HG03432 (cell line): ENCODE measurements around the gene GIPC1.

Experiments used
- ATAC-seq: cut with Tn5 transposase; IDR thresholded peaks from one replicate; pipeline ENCODE4 v1.9.1; 2021; ENCODE audit warnings: mild to moderate bottlenecking, moderate library complexity; ENCODE audit not compliant: unreplicated experiment

The GIPC1 gene

DNA sequence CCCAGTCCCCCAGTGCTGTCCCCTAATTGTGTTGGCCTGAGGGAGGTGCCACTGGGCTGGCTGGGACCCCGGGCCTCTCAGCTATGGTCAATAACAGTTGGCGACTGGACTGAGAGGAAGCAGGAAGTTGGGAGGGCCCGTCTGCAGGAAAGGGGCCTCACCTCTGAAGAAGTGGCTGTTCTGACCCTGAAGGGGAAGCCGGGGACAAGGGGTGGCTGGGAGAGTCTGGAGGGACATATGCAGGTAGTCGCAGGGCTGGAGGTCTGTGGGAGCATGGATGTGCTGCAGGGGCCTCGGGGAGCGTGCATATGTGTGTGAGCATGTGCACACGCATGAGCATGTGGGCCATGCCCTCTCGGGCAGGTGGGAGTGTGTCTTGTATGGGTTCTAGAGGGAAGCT lies 56.9 kb downstream of the GIPC1 start:
- no peak for ATAC-seq

DNA sequence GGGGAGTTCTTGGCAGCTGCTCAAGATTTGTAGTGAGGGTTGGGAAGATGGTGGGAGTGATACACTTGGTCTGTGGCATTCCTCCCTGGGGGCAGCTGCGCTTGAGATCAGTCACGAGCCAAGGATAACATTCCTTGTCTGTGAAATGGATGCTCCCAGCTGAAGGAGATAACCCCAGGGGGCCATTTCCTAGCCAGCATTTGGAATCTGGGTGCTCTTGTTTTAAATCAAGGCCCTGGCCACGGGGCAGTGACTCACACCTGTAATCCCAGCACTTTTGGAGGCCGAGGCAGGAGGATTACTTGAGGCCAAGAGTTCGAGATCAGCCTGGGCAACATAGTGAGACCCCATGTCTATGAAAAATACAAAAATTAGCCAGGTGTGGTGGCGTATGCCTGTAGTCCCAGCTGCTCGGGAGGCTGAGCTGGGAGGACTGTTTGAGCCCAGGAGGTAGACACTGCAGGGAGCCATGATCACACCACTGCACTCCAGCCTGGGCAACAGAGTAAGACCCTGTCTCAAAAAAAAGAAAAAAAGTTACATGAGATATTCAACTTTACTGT lies 58.3 kb downstream of the GIPC1 start:
- ATAC-seq, result no peak

DNA sequence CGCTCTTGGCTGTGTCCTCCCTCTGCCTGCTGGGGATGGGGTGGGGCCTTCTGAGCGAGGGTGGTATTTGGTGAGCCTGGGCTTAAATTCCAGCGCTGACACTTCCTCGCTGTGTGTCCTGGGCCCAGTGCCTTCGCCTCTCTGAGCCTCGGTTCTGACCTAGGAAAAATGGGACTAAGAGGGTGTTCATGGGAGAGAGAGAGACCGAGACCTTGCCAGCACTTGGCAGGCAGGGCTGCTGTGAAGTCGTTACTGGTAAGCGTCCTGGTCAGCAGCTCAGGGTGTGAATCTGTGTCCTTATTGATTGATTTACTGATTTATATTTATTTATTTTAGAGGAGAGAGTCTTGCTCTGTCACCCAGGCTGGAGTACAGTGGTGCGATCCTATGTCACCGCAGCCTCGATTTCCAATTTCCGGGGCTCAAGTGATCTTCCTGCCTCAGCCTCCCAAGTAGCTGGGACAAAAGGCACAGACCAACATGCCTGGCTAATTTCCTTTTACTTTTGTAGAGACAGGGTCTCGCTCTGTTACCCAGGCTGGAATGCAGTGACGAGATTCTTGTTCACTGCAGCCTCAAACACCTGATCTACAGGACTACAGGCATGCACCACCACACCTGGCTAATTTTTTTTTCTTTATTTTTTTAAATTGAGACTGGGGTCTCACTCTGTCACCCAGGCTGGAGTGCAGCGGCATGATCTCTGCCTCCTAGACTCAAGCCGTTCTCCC lies 60.4 kb downstream of the GIPC1 start:
- ATAC-seq, result no peak

DNA sequence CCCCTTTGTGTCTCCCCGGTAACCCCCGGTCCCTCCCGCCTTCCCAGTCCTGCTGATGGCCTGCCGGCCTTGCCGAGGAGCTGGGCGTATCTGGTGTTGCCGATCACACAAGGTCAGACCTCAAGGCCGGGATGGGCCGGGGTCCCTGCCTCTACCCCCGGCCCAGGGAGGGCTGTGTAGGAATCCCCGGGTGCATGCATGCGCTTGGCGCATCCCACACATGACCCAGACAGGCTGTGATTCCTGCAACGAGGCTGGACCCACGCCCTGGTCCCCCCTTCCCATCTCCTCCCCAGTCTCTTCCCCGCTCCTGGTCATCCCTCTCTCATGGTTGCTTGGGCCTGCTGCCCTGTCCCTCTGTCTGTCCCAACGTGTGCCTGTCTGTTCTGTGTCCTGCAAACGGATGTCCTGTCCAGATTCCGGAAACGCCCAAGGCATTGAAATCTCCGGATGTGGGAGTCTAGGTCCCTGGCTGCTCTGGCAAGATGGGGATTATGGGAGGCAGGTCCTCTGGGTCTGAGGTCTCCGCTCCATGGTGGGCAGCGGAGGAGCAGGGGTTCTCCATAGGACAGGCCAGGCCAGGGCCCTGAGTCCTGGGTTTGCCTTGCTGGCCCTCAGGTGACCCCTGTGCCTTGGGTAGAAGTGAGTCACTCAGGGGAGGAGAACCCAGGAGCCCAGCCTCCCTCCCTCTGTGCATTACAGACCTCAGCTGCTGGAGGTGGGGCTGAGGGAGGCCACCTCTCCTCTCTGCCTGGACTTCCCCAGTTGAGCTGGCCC lies 61.2 kb downstream of the GIPC1 start:
- no peak for ATAC-seq

DNA sequence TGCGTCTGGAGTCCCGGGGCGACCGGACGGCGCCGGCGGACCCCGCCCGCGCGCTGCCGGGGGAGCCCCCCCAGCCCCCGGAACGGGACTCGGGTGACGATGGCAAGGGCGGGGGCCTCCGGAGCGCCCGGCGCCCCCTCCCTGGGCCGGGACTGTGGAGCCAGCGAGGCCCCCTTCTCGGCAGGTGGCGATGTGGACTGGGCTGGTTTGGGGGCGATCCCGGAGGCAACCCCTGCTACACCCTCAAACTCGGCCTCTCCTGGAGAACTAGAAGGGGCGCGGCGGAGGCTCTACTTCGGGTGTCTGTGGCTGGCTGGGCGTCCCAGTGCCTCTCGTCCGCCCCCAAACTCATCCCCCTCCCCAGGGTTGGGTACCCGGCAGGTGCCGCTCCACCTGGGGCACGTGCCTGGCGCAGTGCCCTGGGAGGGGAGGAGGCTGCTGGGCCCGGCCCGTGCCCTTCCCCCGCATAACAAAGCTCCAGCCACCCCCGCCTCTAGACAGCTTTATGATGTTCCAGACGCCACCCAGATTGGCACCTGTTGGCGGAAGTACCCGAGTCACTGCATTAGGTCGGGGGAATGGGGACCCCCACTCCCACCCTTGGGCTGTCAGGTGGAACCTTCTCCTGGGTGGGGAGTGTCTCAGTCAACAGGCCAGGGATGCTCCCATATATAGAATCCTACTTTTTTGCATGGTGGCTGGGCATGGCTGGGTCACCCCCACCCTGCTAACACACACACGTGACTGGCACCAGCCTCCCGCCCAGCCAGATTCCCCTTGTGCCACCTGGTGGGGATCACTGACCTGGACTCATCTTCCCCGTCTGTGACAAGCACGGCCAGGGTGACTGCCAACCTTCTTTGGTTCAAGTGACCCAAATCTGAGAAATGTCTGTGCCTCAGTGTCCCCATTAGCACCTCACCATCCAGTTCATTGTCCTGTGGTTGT lies 62.1 kb downstream of the GIPC1 start:
- peak; percentile 24 for ATAC-seq

DNA sequence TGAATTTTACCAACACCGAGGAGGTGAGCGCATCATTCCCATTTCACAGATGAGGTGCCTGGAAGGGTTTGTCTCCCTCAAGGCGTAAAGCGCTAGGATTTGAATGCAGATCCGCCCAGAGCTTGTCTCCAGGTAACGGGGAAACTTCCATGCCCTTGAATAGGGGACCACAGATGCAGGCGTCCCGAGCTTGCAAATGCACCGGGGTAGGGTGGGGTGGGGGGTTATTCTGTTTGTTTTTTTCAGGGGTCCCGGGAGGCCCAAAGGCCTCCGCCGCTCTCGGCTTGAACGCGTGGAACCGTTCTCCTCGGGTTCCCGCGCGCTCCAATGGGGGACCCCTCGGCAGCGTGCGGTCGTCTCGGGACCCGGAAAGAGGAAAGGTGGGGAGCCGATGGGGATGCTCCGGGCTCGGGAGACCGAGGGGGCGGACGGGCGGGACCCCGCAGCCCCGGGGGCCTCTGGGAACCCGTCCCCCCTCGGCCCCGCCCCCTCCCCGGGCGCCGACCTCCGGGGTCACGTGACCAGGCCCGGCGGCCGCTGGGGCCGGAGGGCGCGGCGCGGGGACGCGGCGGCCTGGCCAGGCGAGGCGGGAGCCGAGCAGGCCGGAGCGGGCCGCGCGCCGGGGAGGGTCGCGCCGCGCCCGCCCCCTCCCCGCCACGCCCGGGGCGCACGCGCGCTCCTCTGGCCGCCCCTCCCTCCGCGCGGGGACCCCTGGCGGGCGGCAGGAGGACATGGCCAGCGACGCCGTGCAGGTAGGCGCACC lies 63.0 kb downstream of the GIPC1 start, which contains the start of gene PKN1:
Gene PKN1 (plus strand): TSS at position 516 of the 763 bp plus-strand sequence. CDS start 216 bp downstream, at position 732.
- peak; percentile 62 for ATAC-seq

DNA sequence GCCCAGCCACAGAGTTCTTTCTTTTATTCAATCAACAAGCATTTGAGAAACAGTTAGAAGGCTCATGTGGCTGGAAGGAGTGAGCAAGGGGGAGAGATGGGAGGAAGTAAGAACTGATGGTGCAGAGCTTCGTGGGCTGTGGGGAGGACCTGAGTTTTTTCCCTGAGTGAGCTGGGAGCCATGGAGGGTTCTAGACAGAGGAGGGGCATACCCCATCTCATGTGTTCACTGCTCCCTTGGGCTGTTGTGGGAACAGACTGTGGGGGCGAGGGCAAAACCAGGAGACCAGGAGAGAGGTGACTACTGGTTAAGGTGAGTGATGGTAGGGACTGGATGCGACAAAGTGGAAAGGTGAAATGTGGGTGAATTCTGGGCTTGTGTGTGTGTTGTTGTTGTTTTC lies 65.2 kb downstream of the GIPC1 start:
- ATAC-seq, result no peak

DNA sequence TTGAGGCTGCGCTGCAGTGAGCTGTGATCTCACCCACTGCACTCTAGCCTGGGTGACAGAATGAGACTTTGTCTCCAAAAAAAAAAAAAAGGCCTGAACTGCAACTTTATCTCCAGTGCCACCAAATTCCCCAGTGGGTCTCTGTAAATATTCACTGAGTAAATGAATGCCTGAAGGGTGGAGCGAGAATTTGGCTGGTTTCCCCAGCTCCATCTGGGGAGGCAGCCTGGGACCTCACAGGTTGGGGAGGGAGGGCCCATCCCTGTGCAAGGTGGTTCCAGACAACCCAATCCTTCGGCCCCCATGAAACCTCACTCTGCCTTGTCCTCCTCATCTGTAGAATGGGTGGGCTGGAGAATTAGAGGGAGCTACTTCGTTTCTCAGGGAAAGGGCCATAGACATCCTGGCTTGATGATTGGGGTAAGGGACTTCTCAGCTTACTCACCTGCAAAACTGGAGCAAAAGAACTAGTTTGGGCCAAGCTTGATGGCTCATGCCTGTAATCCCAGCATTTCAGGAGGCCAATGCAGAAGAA lies 67.0 kb downstream of the GIPC1 start:
- ATAC-seq, result no peak
